Measurements from ENCODE around the gene SEPTIN5. TPM values are rescaled to one million over a fixed set of nuclear protein-coding genes. Genes with fewer than 3 reads are reported as not detected.

The SEPTIN5 gene
- total and polyA plus RNA-seq, 12 donors = 56.5 to 218 (median 143) TPM

DNA sequence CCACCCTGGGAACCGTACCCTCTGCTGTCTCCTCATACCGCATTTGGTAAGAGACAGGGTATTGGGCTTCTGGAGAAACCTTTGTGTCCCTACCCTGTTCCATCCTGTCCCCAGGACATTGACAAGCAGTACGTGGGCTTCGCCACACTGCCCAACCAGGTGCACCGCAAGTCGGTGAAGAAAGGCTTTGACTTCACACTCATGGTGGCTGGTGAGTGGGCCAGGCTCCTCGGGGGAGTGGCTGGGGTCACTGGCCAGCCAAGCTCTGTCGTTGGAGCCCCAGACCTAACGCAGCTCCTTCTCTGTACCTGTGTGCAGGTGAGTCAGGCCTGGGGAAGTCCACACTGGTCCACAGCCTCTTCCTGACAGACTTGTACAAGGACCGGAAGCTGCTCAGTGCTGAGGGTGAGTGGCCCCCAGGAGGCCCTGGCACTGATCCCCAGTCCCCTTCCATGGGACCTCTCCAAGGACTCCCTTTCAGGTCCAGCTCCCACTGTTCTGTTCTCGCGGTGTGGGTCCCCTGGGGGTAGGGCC is 5.3 kb downstream of the SEPTIN5 start:
- peak in 1 of 8 donors; percentile 3 for ATAC-seq
- peaks cover 0 to 30% (median 6%) of the 10 kb centered on the region in 9 donors for H3K36me3 ChIP-seq
- H3K9me3 ChIP-seq = no peaks in the 10 kb centered on the region
- peaks cover 32 to 90% (median 58%) of the 10 kb centered on the region in 9 donors for H3K4me1 ChIP-seq
- DNase-seq = peak in 1 of 2 donors; percentile 15
- H3K4me3 ChIP-seq = peak overlapping the region; percentile 2 to 77 (median 66)
- intact Hi-C loops (cut with DNase I) = loop anchor here in 3 of 10 donors (2.0 to 5.0 kb wide), 2 partner anchors 37 to 41 kb away; no protein-coding TSS in a partner anchor
- peaks cover 0 to 77% (median 36%) of the 10 kb centered on the region in 7 donors for H3K27me3 ChIP-seq
- no peak for TF ChIP-seq CTCF (IDR thresholded peaks at IDR 0.05)
- 54 to 66% methylated on average over 12 of the region's 12 CpGs for WGBS, 2 donors
- peak overlapping the region in 9 of 10 donors; percentile 76 to 99 (median 94) for H3K27ac ChIP-seq

DNA sequence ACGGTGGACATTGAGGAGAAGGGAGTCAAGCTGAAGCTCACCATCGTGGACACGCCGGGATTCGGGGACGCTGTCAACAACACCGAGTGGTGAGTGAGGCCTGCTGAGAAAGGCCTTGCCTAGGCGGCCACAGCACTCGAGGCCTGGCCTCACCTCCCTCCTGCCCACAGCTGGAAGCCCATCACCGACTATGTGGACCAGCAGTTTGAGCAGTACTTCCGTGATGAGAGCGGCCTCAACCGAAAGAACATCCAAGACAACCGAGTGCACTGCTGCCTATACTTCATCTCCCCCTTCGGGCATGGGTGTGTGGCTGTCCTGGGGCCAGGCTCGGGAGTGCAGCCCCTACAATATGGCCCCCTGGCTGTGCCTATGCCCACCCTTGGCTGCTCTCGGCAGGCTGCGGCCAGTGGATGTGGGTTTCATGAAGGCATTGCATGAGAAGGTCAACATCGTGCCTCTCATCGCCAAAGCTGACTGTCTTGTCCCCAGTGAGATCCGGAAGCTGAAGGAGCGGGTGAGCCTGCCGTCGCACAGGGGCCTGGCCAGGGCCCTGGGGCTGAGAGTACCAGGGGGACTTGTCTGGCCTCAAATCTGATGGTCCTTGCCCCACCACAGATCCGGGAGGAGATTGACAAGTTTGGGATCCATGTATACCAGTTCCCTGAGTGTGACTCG is 6.0 kb downstream of the SEPTIN5 start:
- ATAC-seq (no peak), DNase-seq (peak in 1 of 2 donors; percentile 9)
- H3K36me3 ChIP-seq = peaks cover 0 to 30% (median 6%) of the 10 kb centered on the region in 9 donors
- H3K27me3 ChIP-seq = peaks cover 0 to 75% (median 33%) of the 10 kb centered on the region in 7 donors
- H3K27ac ChIP-seq = peak overlapping the region in 7 of 10 donors; percentile 5 to 99 (median 94)
- intact Hi-C loops (cut with DNase I) = no loop called here
- TF ChIP-seq CTCF (IDR thresholded peaks at IDR 0.05) = no peak
- 70 to 82% methylated on average over 26 of the region's 26 CpGs for WGBS, 2 donors
- peaks cover 27 to 83% (median 54%) of the 10 kb centered on the region in 9 donors for H3K4me1 ChIP-seq
- no peaks in the 10 kb centered on the region for H3K9me3 ChIP-seq
- peak overlapping the region in 1 of 10 donors; percentile 65 for H3K4me3 ChIP-seq

DNA sequence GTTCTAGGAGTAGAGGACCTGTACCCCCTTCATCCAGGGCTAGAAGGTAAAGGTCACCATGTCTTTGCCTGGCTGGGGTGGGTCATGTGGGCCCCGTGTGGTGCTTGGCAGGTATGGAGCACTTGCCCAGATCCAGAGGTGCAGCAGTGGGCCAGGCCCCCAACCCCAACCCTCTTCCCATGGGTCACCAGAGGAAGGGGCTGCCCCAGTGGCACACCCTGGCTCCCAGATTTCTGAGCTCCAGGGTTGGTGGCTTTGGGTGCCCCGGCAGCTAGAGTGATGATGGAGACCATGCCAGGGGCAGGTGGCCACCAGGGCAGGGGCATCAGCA is 6.7 kb downstream of the SEPTIN5 start:
- ATAC-seq = no peak
- H3K27ac ChIP-seq = peak overlapping the region in 4 of 10 donors; percentile 44 to 97 (median 96)
- H3K36me3 ChIP-seq = peaks cover 0 to 30% (median 6%) of the 10 kb centered on the region in 9 donors
- no peak for TF ChIP-seq CTCF (IDR thresholded peaks at IDR 0.05)
- peak in 1 of 2 donors; percentile 10 for DNase-seq
- H3K9me3 ChIP-seq = no peaks in the 10 kb centered on the region
- peak overlapping the region in 1 of 10 donors; percentile 3 for H3K4me3 ChIP-seq
- intact Hi-C loops (cut with DNase I) = no loop called here
- peaks cover 27 to 76% (median 53%) of the 10 kb centered on the region in 9 donors for H3K4me1 ChIP-seq
- peaks cover 0 to 68% (median 32%) of the 10 kb centered on the region in 7 donors for H3K27me3 ChIP-seq
- WGBS, 2 donors = 65 to 79% methylated on average over 2 of the region's 2 CpGs

DNA sequence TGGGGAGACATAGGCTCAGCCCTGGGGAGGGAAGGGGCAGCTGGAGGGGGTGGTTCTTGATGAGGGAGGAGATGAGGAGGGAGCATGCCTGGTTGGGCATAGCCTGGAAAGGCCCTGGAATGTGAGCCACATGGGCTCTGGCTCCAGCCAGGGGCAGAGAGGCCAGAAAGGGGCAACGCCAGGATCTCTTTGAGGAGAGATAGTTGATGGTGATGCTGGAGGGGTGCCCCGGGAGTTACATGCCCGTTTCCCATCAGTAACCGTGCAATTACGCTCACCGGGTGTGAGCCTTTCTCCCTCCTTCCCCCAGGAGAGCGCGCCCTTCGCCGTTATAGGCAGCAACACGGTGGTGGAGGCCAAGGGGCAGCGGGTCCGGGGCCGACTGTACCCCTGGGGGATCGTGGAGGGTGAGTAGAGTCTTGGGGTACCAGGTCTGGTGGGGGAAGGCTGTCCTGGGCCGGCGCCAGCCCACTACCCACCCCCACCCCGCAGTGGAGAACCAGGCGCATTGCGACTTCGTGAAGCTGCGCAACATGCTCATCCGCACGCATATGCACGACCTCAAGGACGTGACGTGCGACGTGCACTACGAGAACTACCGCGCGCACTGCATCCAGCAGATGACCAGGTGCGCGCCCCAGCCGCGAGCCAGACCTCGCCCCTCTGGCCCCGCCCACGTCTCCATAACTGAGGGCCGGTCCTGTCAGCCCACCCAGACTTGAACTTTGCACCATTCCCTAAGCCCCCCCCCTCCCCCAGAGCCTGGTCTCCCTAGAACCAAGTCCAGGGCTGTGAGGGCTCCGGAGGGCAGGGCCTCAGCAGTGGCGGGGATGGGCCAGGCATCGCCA is 7.3 kb downstream of the SEPTIN5 start:
- no peak for ATAC-seq
- Histone ChIP-seq H3K4me1 (peaks cover 27 to 72% (median 47%) of the 10 kb centered on the region in 9 donors), H3K27me3 (peaks cover 0 to 66% (median 32%) of the 10 kb centered on the region in 7 donors), H3K4me3 (peak overlapping the region in 1 of 10 donors; percentile 3), H3K9me3 (no peaks in the 10 kb centered on the region), H3K27ac (peak overlapping the region in 6 of 10 donors; percentile 77 to 97 (median 94)), H3K36me3 (peaks cover 0 to 30% (median 6%) of the 10 kb centered on the region in 9 donors)
- TF ChIP-seq CTCF (IDR thresholded peaks at IDR 0.05) = no peak
- intact Hi-C loops (cut with DNase I) = no loop called here
- DNase-seq = peak in 1 of 2 donors; percentile 14
- WGBS, 2 donors = 62 to 66% methylated on average over 43 to 44 of the region's 44 CpGs
